DMS153 (cell line): ENCODE data around the gene BCLAF1.
A peak's percentile ranks its signal among the peaks of the same experiment; 100 is the strongest.

ENCODE experiments used
- DNase-seq: peaks from one replicate; lab custom pipeline; 2025; lab: John Stamatoyannopoulos, UW

Gene BCLAF1, protein sequence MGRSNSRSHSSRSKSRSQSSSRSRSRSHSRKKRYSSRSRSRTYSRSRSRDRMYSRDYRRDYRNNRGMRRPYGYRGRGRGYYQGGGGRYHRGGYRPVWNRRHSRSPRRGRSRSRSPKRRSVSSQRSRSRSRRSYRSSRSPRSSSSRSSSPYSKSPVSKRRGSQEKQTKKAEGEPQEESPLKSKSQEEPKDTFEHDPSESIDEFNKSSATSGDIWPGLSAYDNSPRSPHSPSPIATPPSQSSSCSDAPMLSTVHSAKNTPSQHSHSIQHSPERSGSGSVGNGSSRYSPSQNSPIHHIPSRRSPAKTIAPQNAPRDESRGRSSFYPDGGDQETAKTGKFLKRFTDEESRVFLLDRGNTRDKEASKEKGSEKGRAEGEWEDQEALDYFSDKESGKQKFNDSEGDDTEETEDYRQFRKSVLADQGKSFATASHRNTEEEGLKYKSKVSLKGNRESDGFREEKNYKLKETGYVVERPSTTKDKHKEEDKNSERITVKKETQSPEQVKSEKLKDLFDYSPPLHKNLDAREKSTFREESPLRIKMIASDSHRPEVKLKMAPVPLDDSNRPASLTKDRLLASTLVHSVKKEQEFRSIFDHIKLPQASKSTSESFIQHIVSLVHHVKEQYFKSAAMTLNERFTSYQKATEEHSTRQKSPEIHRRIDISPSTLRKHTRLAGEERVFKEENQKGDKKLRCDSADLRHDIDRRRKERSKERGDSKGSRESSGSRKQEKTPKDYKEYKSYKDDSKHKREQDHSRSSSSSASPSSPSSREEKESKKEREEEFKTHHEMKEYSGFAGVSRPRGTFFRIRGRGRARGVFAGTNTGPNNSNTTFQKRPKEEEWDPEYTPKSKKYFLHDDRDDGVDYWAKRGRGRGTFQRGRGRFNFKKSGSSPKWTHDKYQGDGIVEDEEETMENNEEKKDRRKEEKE

DNA sequence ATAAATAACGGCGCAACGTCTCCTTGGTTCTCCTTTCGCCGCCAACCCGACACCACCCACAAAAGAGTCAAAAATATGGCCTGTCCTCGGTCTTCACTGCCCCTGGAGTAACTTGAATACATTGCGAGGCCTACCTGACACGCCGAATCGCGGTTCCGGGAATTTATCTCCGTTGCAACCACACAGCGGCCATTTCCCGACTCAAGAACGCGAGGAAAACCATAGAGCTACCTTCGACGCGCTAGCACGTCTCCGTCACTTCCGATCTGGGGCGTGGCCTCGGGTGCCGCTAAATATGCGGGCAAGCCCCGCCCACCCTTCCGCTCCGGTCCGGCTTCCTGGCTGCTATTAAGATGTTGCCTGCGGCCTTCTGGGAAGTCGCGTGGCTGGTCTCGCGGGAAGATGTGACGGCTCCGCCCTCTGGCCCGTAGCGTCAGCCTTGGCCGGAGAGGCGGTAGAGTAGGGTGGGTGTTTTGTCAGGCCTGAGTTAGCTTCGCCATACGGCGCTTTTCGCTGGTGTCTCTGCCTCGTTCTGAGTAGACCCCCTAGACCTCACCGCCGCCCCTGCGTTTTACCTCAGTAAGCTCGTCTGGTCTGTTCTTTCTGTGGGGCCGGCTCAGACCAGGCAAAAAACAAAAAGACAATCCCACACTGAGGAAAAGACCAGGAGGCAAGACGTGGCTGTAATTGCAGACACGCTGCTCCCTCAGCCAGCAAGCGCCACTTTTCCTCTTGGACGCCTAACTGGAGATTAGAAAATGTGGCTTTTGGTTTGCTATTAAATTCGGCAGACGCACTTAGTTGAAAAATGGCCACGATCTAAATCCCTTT is at the start of gene BCLAF1:
BCLAF1 (minus strand) TSS at position 268 of the 831 bp plus-strand sequence. CDS start 9,980 bp downstream, outside the sequence.
- peak; percentile 99 for DNase-seq

DNA sequence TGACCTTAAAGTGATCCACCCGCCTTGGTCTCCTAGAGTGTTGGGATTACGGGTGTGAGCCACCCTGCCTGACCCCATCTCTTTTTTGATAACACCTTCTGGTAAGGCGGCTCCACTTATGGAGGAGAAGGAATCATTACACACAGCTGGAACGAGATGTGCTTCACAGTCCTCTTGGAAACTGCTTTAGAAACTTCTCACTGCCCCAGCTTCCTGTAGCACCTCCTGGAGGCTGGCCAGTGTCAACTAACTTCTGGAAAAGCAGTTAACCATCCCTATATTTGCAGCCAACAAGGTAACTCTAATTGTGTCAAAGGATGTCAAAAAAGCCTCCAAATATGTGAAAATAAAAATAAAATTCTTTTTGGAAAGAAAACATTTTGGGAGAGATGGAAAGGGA is 48.8 kb upstream of the BCLAF1 start:
- DNase-seq: no peak

DNA sequence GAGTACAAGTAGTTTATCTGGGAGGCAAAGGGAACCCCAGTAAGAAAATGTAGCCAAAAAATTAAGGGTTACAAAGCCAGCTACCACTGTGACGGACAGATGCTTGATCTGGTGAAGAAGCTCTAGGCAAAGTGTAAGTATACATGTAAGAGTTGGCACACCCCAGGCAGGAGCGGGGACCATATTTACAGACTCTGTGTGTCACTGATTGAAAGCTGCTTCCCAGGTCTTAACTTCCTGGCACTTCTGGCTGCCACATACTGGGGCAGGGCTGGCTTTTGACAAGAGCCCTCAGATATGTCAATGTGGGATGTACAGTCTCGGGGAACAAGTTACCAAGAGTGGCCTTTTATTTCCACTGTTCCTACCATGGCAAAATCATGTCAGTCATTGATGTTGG is 48.0 kb upstream of the BCLAF1 start:
- DNase-seq: no peak

GRCh38 chr6:136337121-136337520 is 47.5 kb upstream of the BCLAF1 start:
- no peak for DNase-seq

- no peak for DNase-seq
These were observed 46.2 kb upstream of the BCLAF1 start for GRCh38 chr6:136335736-136336363.

GRCh38 chr6:136334853-136335252 is 45.2 kb upstream of the BCLAF1 start:
- no peak for DNase-seq

DNA sequence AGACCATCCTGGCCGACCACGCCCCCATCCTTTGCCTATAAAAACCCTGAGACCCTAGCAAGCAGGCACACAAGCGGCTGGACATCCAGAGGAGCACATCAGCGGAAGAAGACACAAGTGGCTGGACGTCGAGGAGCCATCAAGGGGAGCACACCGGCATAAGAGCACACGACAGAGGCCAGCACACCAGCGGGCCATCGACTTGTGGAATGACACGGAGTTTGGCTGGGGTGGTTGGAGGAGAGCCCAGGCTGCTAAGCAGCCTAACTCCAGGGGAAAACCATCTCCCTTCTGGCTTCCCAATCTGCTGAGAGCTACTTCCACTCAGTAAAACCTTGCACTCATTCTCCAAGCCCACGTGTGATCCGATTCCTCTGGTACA is 44.8 kb upstream of the BCLAF1 start:
- DNase-seq: no peak

- no peak for DNase-seq
These were observed 44.3 kb upstream of the BCLAF1 start for GRCh38 chr6:136333824-136334464.

GRCh38 chr6:136331461-136331860 is 41.8 kb upstream of the BCLAF1 start:
- DNase-seq: no peak

GRCh38 chr6:136330634-136331033 is 41.0 kb upstream of the BCLAF1 start:
- no peak for DNase-seq

GRCh38 chr6:136326038-136326553 is 36.5 kb upstream of the BCLAF1 start:
- DNase-seq: peak; percentile 94

- DNase-seq: peak; percentile 31
These were observed 35.2 kb upstream of the BCLAF1 start for GRCh38 chr6:136324686-136325380.

DNA sequence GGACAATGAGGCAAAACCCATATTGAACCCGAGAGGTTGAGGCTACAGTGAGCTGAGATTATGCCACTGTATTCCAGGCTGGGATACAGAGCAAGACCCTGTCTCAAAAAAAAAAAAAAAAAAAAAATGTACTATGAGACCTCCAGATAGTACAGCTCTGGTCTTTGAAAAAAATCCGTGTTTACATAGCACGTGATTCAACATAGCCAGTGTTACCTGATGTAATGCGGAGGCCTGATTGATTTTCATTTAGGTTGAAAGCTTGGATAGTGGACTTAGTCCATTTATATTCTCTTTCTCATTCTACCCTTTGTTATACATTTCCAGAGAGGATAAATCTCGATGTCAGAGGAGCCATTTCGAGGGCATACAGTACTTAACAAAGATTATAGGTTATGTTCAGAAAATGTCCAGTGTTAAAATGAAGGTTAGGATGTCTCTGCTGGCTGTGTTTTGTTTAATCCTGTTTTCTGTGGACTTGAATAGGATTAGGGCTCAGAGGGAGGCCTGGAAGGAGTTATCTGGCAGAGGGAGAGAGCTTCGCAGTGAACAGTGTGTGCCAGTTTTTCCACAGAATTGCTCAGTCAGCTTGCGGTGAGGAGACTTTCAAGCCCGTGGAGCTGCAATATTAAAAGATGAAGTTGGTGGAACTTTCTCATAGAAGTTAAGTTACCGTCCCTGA is 33.9 kb upstream of the BCLAF1 start:
- DNase-seq: no peak

DNA sequence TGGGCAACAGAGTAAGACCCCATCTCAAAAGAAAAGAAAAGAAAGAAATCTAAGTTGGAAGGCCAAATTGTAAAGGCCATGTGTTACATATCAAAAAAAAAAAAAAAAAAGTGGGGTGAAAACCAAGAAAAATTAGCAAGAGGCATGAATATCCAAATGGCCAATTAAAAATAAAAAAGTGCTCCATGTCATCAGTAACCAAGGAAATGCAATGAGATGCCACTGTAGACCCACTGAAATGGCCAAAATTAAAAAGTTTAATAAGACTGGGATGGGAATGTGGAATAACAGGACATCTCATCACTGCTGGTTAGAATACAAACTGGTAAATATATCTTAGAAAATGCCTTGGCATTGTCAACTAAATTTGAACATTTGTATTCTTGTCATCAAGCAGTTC is 30.1 kb upstream of the BCLAF1 start:
- DNase-seq: no peak

DNA sequence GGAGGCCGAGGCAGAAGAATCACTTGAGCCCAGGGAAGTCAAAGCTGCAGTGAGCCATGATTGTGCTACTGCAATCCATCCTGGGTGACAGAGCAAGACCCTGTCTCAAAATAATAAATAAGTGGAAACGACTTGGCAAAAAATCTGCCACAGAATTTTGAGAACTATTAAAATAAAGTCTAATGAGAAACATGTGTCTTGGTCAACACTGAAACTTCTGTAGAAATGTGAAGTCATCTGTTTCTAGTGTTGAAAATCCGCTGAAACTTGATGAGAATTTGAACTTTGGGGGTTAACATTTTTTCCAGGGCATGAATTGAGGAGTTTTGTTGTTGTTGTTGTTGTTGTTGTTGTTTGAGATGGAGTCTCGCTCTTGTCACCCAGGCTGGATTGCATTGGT is 29.0 kb upstream of the BCLAF1 start:
- no peak for DNase-seq

- DNase-seq: no peak
These were observed 28.3 kb upstream of the BCLAF1 start for GRCh38 chr6:136317971-136318370.

GRCh38 chr6:136317021-136317694 is 27.5 kb upstream of the BCLAF1 start:
- peak; percentile 59 for DNase-seq

DNA sequence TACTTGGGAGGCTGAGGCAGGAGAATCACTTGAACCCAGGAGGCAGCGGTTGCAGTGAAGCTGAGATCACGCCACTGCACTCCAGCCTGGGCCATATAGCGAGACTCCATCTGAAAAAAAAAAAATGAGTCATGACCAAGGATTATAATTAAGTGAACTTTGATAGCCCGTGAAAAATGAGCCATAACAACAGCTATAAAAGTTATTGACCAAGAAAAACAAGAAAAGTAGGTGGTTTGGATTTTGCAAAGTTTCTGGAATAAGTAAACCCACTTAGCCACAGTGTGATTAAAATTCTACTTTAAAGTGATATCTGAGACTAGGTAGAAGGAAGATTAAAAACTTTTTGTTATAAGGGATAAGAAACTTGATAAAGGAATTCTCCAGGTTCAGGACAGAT is 25.9 kb upstream of the BCLAF1 start:
- no peak for DNase-seq

DNA sequence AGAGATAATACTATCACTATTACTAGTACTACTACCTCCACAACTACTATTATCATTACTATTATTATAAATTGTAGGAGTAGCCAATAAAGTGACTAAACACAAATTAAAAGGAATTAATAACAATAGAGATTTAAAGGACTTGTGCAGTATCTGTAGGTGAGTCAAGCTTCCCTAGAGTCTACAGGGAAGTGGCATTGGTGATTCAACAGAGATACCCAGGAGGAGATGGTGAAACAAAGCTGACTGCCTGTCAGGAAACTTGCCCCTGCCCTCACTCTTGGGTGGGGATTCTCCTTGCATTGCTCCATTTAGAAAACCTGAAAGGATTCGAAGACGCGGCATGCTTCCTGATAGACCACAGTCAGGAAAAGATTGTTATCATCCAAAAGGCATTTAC is 23.3 kb upstream of the BCLAF1 start:
- no peak for DNase-seq
